Stimulated activated CD8-positive, alpha-beta memory T cell treated with anti-CD3 and anti-CD28 coated beads, Interleukin-7, amount 100 ng/mL, for 48 hours (primary cell): ENCODE data around the gene CPA4.

Experiments
- DNase-seq, 2 donors: peaks; one replicate each; pipeline ENCODE4 v3.0.0-alpha.2; 2020; ENCODE audit warnings: low read depth in 1 of 2; ENCODE audit errors: extremely low read depth in 1 of 2

The CPA4 gene

GRCh38 chr7:130363026-130363847 lies 70.3 kb downstream of the CPA4 start:
- peak; percentile 26 to 80 for DNase-seq

DNA sequence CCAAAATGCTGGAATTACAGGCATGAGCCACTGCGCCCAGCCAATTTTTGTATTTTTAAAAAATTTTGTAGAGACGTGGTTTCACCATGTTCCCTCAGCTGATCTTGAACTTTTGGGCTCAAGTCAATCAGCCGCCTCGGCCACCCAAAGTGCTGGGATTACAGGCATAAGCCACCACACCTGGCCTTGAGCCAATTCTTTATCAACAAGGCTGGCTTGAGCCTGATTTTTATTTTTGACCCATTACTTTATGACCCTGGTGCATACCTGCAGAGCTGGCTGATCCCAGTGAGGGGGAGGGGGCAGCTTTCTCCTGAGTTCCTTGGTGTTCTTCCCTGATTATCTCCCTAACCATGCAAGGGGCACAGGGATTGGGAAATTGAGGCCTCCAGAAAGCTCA lies 71.5 kb downstream of the CPA4 start:
- DNase-seq = no peak

DNA sequence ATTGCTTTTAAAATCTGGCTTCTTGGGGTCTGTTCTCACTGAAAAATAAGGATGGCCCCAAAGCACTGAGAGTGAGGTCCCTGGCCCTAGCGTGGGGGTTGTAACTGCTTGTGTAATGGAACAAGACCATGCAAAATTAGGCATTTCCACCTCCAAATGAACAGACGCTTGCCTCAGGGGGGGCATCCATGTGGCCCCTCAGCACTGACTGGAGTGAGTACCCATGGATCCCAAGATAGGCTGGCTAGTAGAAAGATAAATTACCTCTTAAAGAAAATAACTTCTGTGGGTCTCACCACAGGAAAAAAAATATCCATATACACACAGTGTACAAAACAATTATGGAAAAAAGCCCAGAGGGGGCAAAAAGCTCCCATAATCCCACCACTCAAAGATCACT lies 72.1 kb downstream of the CPA4 start:
- no peak for DNase-seq

DNA sequence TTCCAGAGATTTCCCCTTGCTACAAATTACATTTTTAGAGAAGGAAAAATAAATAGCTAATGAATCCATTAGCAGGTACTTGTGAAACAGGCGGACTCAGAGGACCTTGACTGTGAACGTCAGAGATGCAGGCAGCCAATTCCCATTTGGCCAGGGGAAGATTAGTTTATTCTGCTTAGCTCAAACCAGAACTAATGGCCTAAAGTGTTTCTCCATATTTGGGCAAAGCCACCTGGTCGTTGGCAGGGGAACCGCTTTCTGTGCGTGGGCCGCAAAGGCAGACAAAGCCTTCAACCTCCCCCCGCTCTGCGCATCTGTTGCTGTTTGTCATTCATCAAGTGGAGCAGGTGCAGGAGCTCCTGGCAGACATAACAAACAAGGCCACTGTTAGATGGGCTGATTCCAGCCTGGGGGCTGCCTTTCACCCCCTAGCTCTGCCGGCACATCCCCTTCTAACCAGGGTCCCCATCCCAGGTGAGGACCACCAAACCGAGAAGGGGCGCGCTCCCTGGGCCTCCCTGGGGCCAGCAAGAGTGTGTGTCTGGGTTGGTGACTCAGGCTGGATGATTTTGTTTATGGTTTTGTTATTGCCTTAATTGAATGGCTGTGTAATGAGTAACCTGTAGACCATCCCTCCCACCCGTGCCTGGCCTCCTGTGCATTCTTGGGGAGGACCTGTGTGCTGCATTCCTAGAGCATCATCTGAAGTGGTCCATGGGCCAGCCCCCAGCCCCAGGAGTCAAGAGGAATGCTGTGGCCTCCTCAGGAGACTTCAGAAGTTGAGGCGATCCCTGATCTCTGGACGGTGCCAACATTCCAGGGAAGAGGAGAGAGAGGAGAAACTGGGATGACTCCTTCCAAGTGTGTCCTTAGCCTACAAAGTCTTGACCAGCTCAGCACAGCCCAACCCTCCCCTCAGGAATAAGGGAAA lies 72.8 kb downstream of the CPA4 start:
- peak in 1 of 2 donors; percentile 45 for DNase-seq

DNA sequence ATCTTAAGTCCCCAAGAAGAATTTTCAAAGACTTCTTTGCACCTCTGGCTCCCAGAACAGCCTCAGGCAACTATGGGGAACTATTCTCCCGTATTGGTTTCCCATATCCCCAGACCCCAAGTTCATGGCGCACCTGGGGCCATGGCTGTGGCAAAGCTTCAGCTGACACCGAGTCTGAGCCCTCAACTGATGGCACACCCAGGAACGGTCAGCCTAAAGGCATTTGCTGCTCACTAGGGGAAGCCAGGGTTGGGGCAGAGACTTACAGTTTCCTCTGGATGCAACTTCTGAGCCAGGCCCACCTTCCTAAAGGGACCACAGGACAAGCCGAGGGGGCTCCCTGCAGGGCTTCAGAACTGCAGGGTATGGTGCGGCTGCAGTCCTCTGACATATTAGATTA lies 73.6 kb downstream of the CPA4 start:
- no peak for DNase-seq

GRCh38 chr7:130367088-130367755 lies 74.3 kb downstream of the CPA4 start:
- DNase-seq = no peak

DNA sequence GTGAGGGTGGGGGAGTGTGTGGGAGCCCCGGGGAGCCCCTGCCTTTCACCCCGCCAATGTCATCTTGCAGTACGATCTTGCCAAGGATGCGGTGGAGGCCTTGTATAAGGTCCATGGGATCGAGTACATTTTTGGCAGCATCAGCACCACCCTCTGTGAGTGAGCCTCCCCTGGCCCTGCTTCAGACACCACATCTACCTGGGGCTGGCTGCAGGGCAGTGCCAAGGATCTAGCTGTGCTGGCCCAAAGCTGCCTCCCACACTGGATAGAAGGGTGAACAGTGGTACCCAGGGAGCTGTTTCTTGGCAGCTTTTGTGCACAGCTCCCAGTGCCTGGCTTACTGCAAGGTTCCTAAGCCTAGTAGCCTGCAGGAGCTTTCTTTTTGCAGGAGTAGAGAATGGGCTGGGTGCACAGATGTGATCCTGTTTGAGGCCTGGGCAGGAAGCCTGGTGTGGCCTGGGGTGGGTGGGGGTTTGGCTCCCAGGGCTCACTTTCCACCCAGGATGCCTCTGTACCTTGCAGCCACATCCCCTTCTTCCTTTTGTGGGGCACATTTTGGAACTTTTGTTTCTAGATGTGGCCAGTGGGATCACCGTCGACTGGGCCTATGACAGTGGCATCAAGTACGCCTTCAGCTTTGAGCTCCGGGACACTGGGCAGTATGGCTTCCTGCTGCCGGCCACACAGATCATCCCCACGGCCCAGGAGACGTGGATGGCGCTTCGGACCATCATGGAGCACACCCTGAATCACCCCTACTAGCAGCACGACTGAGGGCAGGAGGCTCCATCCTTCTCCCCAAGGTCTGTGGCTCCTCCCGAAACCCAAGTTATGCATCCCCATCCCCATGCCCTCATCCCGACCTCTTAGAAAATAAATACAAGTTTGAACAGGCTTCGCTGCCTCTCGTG lies 75.1 kb downstream of the CPA4 start:
- no peak for DNase-seq

GRCh38 chr7:130369110-130369711 lies 76.2 kb downstream of the CPA4 start:
- peak in 1 of 2 donors; percentile 29 for DNase-seq

DNA sequence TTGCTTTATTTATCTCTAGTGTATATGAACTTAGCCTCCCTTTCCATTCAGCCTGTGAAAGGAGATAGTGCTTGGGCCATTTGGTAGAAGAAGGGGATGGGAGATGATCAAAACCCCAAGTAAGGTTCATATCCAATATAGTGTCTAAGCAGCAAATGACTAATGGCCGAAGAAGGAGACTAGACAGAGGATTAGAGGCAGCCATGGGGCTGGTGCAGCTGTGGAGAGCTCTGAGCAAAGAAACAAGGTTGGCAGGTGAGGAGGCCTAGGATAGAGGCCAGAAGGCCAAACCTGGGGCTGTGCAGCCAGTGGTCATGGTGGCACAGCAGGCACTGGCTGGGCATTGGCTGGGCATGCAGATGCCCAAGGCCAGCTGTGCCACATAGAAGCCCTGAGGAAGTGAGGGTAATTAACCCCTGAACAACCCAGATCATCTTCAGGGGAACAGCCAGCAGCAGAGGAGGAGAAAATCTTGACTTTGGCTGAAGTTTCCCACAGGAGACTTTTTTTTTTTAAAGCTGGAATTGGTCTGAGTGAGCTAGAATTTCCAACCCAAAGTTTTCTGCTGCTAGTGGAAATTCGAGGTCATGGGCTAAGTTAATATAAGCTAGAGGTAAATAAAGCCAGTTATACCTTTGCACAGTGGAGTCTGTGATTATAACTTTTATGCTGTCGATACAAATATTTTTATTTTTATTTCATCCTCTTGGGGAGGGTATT lies 77.0 kb downstream of the CPA4 start:
- no peak for DNase-seq

DNA sequence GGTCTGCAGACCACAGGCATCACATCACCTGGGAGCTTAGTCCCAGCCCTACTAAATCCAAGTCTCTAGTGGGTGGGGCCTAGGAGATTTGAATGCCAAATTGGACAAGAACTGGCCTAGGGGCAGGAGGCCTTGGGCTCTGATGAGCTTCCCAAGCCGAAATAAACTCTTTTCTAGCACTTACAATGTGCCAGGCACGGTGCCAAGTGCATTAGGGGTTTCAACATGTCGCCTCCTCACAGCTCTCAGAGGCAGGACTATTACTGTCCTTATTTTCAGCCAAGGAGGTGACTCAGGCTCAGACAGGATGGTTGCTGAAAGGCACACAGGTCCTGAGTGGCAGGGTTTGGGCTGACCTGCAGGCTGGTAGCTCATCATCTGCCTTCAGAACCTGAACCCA lies 78.1 kb downstream of the CPA4 start:
- DNase-seq = no peak

- DNase-seq = no peak
These were observed 79.6 kb downstream of the CPA4 start for GRCh38 chr7:130372402-130373165.
